ENCODE measurements around the gene ABLIM2.

Gene ABLIM2

DNA sequence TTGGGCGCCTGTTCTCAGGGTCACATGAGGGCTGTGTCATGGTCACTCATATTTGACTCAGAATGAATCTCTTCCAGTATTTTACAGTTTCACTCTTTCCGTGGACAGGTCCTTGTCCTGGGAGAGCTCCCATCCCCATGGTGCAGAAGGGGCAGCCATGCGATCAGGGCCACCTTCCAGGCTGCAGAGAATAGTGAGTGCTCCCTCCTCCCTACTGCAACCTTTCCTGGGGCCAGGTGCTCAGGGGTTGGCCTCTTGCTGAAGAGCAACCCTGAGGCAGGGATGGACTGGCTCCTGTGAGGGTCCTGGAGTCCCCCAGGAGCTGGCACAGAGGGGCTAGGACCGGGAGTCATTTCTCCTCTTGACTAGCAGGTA is 108.4 kb downstream of the ABLIM2 start:
- Mint-ChIP-seq H3K9me3 (no peaks in the 10 kb centered on the region), H3K27ac (no peak overlapping the region), H3K27me3 (ENCODE audit: low read depth) (peaks cover 8% of the 10 kb centered on the region), H3K4me1 (ENCODE audit: low read depth) (no peaks in the 10 kb centered on the region), H3K36me3 (ENCODE audit: low read depth) (no peaks in the 10 kb centered on the region), H3K4me3 (no peak overlapping the region)
- no peak for DNase-seq (ENCODE audit: low spot score)

DNA sequence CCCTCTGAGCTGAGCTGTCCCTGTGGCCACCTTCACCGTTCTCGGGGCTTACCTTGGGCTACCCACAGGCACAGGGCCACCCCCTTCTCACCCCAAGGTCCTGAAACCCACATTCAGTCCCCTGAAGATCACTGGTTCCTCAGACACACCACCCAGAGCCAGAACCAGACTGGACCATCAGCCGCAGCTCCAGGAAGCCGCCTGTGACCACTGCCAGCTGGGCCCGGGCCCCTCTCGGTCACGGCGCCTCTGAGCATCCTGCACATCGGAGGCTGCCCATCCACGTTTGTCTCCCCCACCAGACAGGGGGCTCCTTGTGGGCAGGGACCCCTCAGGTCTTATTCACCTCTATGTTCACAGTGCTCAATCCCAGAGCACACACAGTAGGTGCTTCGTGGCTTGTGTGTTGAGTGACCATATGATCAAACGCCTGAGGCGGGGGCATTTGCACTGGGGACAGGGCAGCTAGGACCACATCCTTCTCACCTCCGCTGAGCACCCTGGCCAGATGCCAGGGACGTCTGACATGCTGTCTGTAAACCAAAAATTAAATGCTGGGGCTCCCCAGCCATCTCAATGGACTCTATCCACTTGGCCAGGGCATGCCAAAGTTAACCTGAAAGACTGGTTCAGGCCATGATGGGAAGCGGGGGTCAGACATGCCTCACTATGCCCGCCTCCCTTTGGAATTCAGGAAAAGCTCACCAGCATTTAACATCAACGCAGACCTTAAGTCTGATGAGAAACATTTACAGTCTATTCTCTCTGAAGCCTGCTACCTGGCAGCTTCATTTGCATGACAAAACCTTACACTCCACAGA is 109.5 kb downstream of the ABLIM2 start:
- Mint-ChIP-seq H3K27me3 (ENCODE audit: low read depth) (peaks cover 15% of the 10 kb centered on the region), H3K4me1 (ENCODE audit: low read depth) (no peaks in the 10 kb centered on the region), H3K27ac (no peak overlapping the region), H3K9me3 (no peaks in the 10 kb centered on the region), H3K36me3 (ENCODE audit: low read depth) (no peaks in the 10 kb centered on the region), H3K4me3 (no peak overlapping the region)
- DNase-seq (ENCODE audit: low spot score): no peak

DNA sequence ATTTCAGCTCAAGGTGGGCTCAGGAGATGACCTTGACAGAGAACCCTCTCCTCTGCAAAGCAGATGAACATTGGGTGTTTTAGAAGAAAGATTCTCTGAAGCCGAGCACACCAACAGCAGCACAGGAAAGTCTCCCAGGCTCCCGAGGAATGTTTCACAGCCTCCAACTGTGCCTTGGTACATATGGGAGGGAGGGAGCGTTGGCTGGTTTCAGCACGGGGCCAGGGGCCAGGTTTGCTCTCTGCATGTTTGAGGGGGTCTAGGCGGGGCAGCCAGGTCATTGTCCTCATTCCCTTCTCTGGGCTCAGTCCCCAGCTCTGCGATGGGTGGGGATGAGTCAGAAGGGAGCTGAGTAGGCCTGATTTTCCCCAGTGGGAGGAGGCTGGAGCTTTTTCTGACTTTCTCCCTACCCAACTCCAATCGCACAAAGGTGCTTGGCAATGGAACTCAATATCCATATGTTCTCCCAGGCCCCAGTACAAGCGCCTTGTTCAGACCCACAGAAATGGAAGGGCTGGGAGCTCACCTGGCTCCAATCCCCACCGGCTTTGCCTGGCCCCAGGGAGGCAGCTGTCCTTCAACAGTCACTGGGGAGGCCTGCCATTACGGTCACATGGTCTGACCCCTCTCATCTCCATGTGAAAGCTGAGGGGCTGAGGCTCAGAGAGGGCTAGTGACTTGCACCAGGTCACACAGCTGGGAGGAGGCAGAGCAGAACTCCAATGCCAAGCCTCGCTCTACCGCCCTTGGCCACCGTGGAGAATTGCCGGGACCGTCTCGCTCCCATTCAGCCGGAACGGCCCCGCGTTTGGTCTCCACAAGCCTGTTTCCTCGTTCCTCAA is 110.6 kb downstream of the ABLIM2 start:
- DNase-seq (ENCODE audit: low spot score): no peak
- Mint-ChIP-seq H3K27me3 (ENCODE audit: low read depth) (peaks cover 18% of the 10 kb centered on the region), H3K4me1 (ENCODE audit: low read depth) (no peaks in the 10 kb centered on the region), H3K9me3 (no peaks in the 10 kb centered on the region), H3K27ac (no peak overlapping the region), H3K4me3 (no peak overlapping the region), H3K36me3 (ENCODE audit: low read depth) (no peaks in the 10 kb centered on the region)

DNA sequence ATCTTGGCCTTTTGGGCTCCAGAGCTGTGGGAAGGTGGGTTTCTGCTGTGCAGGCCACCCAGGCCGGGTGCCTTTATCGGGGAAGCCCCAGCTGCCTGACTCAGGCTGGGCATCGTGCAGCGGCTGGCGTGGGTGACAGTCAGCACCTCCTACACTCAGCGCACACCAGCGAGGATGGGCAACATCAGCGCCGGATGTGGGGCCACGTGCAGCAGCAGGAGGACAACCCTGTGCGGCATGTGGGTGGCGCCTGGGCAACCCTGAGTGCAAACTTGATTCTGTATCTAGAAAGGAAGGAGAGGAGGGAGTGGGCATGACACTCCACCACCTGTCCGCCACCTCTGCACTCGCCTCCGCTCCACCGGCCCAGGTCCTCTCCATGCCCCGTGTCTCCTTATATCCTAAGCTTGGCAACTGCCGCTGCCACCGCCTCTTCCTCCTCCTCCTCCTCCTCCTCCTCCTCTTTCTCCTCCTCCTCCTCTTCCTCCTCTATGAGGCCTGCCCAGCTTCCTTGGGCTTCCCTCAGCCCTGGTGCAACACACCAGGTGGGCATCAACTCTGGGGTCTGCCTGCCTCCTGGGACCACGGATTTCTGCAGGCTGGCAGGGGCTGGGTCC is 111.6 kb downstream of the ABLIM2 start:
- no peaks in the 10 kb centered on the region for H3K36me3 Mint-ChIP-seq (ENCODE audit: low read depth)
- no peaks in the 10 kb centered on the region for H3K4me1 Mint-ChIP-seq (ENCODE audit: low read depth)
- peaks cover 19% of the 10 kb centered on the region for H3K27me3 Mint-ChIP-seq (ENCODE audit: low read depth)
- H3K4me3 Mint-ChIP-seq: no peak overlapping the region
- H3K9me3 Mint-ChIP-seq: no peaks in the 10 kb centered on the region
- DNase-seq (ENCODE audit: low spot score): no peak
- H3K27ac Mint-ChIP-seq: no peak overlapping the region

DNA sequence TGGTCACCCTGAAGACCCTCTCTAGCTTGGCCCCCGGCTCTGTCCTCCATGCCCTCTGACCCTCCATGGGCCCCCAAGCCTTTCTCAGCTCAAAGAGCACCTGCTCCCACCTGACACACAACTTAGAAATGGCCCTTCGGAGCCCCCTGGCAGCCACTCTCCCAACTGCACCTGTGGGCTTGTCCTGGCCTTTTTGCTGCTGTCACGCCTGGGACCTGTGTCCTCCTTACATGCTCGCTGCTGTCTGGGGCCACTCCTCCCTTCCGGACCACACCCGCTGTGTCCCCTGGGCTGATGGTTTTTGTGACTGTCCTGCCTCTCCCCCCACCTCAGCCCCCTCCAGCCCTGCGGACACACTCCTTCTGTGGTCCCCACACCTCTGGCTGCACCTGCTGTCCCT is 112.7 kb downstream of the ABLIM2 start:
- Mint-ChIP-seq H3K36me3 (ENCODE audit: low read depth) (no peaks in the 10 kb centered on the region), H3K27ac (no peak overlapping the region), H3K9me3 (no peaks in the 10 kb centered on the region), H3K4me1 (ENCODE audit: low read depth) (no peaks in the 10 kb centered on the region), H3K27me3 (ENCODE audit: low read depth) (peaks cover 19% of the 10 kb centered on the region), H3K4me3 (no peak overlapping the region)
- DNase-seq (ENCODE audit: low spot score): no peak

DNA sequence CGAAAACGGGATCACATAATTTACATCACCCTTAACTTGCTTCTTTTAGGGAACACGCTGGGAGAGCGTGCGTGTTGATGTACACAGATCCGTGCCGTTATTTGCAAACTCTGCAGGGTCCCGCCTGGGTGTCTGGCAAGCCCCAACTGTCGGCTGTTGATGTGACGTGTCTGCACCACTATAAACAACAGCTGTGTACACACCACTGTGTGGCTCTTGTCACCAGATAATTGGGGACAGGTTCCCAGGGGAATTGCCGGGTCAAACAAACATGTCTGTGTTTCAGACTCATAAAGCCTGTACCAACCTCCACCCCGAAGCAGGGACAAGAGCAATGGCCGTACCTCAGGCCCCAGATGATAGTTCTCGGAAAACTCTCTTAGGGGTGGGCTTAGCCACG is 113.9 kb downstream of the ABLIM2 start:
- H3K36me3 Mint-ChIP-seq (ENCODE audit: low read depth): no peaks in the 10 kb centered on the region
- no peak overlapping the region for H3K27ac Mint-ChIP-seq
- H3K27me3 Mint-ChIP-seq (ENCODE audit: low read depth): peaks cover 19% of the 10 kb centered on the region
- no peak for DNase-seq (ENCODE audit: low spot score)
- no peaks in the 10 kb centered on the region for H3K4me1 Mint-ChIP-seq (ENCODE audit: low read depth)
- no peak overlapping the region for H3K4me3 Mint-ChIP-seq
- no peaks in the 10 kb centered on the region for H3K9me3 Mint-ChIP-seq

DNA sequence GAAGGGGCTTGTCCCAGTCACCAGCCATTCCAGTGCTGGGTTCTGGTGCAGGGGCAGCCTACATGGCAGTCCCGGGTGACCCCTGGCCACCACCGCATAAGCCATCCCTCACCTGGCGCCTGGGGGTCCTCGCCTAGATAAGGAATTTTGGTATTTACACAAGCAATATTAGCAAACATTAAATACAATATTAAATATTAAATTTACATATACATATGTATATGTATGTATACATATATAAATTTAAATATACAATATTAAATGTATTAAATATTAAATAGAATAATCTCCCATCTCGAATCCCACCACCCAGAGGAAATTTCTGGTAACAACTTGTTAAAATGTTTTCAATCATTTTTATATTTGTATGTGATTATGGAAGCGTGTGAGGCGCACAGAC is 114.4 kb downstream of the ABLIM2 start:
- DNase-seq (ENCODE audit: low spot score): no peak
- Mint-ChIP-seq H3K27me3 (ENCODE audit: low read depth) (peaks cover 17% of the 10 kb centered on the region), H3K4me1 (ENCODE audit: low read depth) (no peaks in the 10 kb centered on the region)

DNA sequence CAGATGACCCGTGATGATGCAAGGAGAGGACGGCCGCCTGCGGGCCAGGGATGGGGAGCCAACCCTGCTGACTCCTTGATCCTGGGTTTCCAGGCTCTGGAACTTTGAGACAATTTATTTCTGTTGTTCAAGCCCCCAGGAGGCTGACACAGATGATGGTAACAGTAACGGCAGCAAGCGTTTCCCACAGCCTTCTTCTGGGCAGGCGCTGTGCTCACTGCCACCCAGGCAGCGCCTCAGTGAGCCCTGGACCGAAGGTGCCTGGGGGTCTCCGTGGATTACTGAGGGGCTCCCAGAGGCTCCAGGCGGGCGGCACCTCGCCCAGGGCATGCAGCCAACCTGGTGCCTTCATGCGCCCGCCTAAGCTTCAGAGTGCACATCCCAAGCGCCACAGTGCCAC is 115.0 kb downstream of the ABLIM2 start:
- H3K36me3 Mint-ChIP-seq (ENCODE audit: low read depth): no peaks in the 10 kb centered on the region
- no peaks in the 10 kb centered on the region for H3K9me3 Mint-ChIP-seq
- DNase-seq (ENCODE audit: low spot score): no peak
- H3K27ac Mint-ChIP-seq: no peak overlapping the region
- H3K4me3 Mint-ChIP-seq: no peak overlapping the region
- peaks cover 21% of the 10 kb centered on the region for H3K27me3 Mint-ChIP-seq (ENCODE audit: low read depth)
- no peaks in the 10 kb centered on the region for H3K4me1 Mint-ChIP-seq (ENCODE audit: low read depth)

More for the DNA sequence above, 114.4 kb downstream of the ABLIM2 start:
- H3K9me3 Mint-ChIP-seq: no peaks in the 10 kb centered on the region
- H3K27ac Mint-ChIP-seq: no peak overlapping the region
- no peak overlapping the region for H3K4me3 Mint-ChIP-seq
- H3K36me3 Mint-ChIP-seq (ENCODE audit: low read depth): no peaks in the 10 kb centered on the region

DNA sequence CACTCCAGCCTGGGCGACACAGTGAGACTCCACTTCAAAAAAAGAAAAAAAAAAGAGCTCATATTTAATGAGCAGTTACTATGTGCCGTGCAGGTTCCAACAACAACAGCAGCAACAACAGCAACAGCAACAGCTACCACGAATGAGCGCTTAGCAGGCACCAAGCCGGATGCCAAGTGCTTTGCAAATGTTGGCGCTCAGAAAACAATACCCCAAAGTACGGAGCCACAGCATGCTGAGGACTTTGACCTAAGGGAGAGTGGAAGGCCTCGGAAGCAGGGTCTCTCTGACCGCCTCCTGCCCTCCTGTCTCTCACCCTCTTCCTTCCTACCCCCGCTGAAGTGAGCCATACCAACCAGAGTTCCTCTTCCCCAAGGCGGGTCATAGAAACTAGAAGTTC is 116.7 kb downstream of the ABLIM2 start:
- Mint-ChIP-seq H3K27ac (no peak overlapping the region), H3K36me3 (ENCODE audit: low read depth) (no peaks in the 10 kb centered on the region), H3K4me3 (no peak overlapping the region), H3K9me3 (no peaks in the 10 kb centered on the region), H3K27me3 (ENCODE audit: low read depth) (peaks cover 31% of the 10 kb centered on the region), H3K4me1 (ENCODE audit: low read depth) (no peaks in the 10 kb centered on the region)
- no peak for DNase-seq (ENCODE audit: low spot score)

DNA sequence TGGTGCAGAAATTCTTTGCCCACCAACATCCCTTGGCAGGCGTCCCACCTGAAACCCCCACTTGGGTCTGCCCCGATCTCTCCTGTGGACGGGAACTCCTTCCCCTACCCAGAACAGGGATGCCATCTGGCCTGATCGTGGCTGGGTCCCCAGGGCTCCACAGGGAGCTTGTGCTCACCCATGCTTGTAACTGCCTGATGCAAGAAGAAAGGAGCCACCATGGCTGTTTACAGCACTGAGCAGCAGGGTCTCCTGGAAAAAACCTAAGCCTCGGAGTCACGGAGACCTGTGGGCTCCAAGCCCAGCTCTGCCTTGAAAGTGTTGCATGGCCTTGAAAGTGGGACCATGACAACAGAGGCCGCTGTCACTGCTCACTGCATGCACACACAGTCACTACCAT is 117.4 kb downstream of the ABLIM2 start:
- H3K4me3 Mint-ChIP-seq: no peak overlapping the region
- H3K27ac Mint-ChIP-seq: no peak overlapping the region
- DNase-seq (ENCODE audit: low spot score): no peak

DNA sequence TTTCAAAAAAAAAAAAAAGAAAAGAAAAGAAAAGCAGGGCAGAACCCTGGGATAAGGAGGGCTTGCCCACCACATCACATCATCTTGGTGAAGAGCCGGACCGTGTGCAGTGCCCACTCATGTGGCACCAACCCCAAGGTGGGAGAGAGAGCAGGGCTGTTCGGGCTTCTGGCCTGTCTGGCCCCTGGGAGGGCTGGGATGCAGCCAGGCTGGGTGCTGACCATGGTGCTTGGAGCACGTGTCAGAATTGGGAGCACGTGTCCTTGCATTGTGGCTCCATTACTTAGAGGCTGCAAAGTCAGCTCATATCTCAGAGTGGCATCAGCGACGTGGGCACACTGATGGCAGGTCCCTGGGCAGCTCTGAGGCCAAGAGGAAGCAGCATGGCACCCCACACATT is 118.0 kb downstream of the ABLIM2 start:
- Mint-ChIP-seq H3K27ac (no peak overlapping the region), H3K9me3 (no peaks in the 10 kb centered on the region), H3K4me3 (no peak overlapping the region), H3K27me3 (ENCODE audit: low read depth) (peaks cover 26% of the 10 kb centered on the region), H3K36me3 (ENCODE audit: low read depth) (no peaks in the 10 kb centered on the region), H3K4me1 (ENCODE audit: low read depth) (no peaks in the 10 kb centered on the region)
- DNase-seq (ENCODE audit: low spot score): no peak

More for the DNA sequence above, 117.4 kb downstream of the ABLIM2 start:
- H3K36me3 Mint-ChIP-seq (ENCODE audit: low read depth): no peaks in the 10 kb centered on the region
- H3K9me3 Mint-ChIP-seq: no peaks in the 10 kb centered on the region
- no peaks in the 10 kb centered on the region for H3K4me1 Mint-ChIP-seq (ENCODE audit: low read depth)
- H3K27me3 Mint-ChIP-seq (ENCODE audit: low read depth): peaks cover 27% of the 10 kb centered on the region

DNA sequence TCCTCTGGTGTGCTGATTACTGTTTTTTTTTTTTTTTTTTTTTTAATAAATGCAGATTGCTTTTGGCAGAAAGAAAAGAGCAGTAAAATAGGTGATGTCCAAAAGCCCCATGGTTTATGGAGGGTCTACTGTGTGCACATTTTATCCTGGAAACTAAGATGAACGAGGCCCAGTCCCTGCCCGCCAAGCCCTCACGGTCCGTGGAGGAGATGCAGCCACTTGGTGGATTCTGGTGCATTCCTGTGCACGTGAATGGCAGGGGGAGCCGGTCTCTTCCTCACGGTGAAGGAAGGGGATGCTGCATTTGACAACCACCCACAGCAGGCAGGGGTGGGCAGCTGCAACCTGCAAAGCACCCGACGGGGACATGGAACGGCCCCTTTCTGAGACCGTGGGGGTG is 118.8 kb downstream of the ABLIM2 start:
- Mint-ChIP-seq H3K27me3 (ENCODE audit: low read depth) (peaks cover 25% of the 10 kb centered on the region), H3K4me3 (no peak overlapping the region), H3K27ac (no peak overlapping the region), H3K36me3 (ENCODE audit: low read depth) (no peaks in the 10 kb centered on the region), H3K9me3 (no peaks in the 10 kb centered on the region), H3K4me1 (ENCODE audit: low read depth) (peaks cover 6% of the 10 kb centered on the region)
- DNase-seq (ENCODE audit: low spot score): no peak

DNA sequence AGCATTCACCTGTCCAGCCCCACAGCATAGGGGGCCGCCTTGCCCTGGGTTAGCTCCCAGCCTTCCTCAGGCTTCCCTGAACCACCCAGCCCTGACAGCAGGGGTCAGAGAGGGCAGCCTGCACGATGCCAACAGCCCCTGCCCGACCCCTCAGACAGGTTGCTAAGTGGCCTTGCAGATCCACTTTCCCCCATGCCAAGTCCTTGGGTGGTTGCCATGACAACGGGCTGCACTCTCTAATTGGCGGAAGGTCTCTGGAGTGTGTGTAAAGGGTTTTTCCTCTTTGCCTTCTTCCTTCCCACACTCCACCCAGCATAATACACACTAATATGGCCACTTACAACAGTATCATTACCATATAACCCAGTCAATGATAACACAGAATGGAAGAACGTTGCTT is 119.3 kb downstream of the ABLIM2 start:
- Mint-ChIP-seq H3K4me1 (ENCODE audit: low read depth) (peaks cover 6% of the 10 kb centered on the region), H3K9me3 (no peaks in the 10 kb centered on the region), H3K27me3 (ENCODE audit: low read depth) (peaks cover 20% of the 10 kb centered on the region), H3K27ac (no peak overlapping the region), H3K4me3 (no peak overlapping the region), H3K36me3 (ENCODE audit: low read depth) (no peaks in the 10 kb centered on the region)
- no peak for DNase-seq (ENCODE audit: low spot score)

DNA sequence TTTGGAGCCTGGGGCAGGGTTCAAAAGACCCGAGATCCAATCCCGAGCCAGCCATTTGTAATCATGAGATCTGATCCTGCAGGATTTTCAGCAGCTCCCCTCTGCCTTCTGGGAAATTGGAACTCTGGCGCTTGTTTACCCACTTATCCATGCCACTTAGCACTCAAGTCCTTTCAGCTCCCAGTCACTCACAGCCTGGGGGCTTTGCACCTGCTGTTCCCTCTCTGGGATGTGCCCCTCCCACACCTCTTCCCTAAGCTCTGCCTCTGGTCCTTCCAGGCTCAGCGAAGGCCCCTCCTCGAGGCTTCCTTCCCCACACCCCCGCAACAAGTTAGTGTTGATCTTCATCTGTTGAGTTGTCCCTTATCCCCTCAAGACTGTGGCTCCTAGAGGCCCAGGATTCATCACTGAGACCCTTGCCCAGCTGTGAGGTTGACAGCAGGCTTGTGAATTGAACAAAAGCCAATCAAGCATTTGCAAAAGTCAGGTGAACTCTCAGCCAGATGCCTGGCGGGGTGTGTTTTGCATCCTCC is 119.8 kb downstream of the ABLIM2 start:
- Mint-ChIP-seq H3K9me3 (no peaks in the 10 kb centered on the region), H3K4me1 (ENCODE audit: low read depth) (peaks cover 6% of the 10 kb centered on the region), H3K27me3 (ENCODE audit: low read depth) (peaks cover 20% of the 10 kb centered on the region), H3K4me3 (no peak overlapping the region), H3K36me3 (ENCODE audit: low read depth) (no peaks in the 10 kb centered on the region), H3K27ac (peak overlapping the region; percentile 22)
- DNase-seq (ENCODE audit: low spot score): no peak

Data from T-helper 2 cell treated with Interferon-gamma antibody and Interleukin-4, amounts not matched to agents 5 μg/mL and 100 μg/mL, for 36 hours (primary cell).